KOPT-K1 (cell line): ENCODE results near the gene TUBB2B.

ENCODE experiments used
- H3K27ac ChIP-seq: fragments of 200-600 bp; sonication (generic); 2 replicates; pipeline ENCODE4 v1.5.1; 2016; ENCODE audit warnings: antibody characterized with exemption, mild to moderate bottlenecking, low read depth, low read length; ENCODE audit not compliant: poor library complexity, severe bottlenecking
- H3K36me3 ChIP-seq: fragments of 200-600 bp; sonication (generic); 2 replicates; pipeline ENCODE4 v1.5.1; 2017; ENCODE audit warnings: antibody characterized with exemption, mild to moderate bottlenecking, low read length, moderate library complexity; ENCODE audit not compliant: insufficient read depth
- H3K9me3 ChIP-seq: fragments of 200-600 bp; sonication (generic); 2 replicates; pipeline ENCODE4 v1.5.1; 2017; ENCODE audit warnings: antibody characterized with exemption, low read length, mild to moderate bottlenecking; ENCODE audit not compliant: insufficient read depth, poor library complexity, severe bottlenecking

TUBB2B gene

GRCh38 chr6:3261921-3262320, 34.5 kb upstream of the TUBB2B start:
- Histone ChIP-seq H3K27ac (no peak overlapping the region), H3K36me3 (peaks cover 57% of the 10 kb centered on the region), H3K9me3 (no peaks in the 10 kb centered on the region)

- H3K27ac ChIP-seq: no peak overlapping the region
- peaks cover 56% of the 10 kb centered on the region for H3K36me3 ChIP-seq
- no peaks in the 10 kb centered on the region for H3K9me3 ChIP-seq
Measured at GRCh38 chr6:3261518-3261820, 34.0 kb upstream of the TUBB2B start.

DNA sequence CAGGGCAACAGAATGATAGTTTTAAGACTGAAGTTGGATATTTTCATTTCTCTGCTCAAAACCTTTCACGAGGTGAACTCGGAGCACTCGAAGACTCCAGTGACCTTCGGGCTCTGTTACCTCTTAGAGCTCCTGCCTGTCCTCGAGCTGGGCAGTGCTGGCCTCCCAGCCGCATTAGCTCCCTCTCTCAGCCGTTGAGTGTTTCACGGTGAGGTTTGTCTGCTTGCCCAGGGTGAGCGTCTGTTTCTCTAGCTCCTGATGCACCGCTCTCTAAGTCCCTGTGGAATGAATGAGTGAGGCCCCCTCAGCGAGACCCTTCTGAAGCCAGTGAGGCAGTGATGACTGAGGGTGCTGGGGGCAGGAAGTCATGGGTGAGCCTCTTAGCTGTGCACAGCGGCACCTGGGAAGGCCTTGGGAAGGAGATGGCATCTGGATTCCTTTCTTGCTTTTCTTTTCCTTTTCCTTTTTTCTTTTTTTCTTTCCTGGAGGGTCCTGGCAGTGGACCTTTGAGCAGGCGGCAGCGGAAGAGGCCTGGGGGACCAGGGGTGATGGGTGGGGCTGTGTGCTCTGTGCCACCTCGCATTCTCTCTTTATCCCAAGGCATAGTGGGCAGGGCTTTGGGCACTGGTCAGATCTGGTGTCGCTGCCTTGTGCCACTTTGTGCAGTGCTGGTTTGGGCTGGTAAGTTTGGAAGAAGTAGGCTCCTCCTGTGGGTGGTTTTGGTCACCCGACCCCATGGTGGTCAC, 33.5 kb upstream of the TUBB2B start:
- Histone ChIP-seq H3K9me3 (no peaks in the 10 kb centered on the region), H3K27ac (no peak overlapping the region), H3K36me3 (peaks cover 50% of the 10 kb centered on the region)

GRCh38 chr6:3260296-3260695, 32.8 kb upstream of the TUBB2B start:
- Histone ChIP-seq H3K36me3 (peaks cover 44% of the 10 kb centered on the region), H3K9me3 (no peaks in the 10 kb centered on the region), H3K27ac (no peak overlapping the region)

DNA sequence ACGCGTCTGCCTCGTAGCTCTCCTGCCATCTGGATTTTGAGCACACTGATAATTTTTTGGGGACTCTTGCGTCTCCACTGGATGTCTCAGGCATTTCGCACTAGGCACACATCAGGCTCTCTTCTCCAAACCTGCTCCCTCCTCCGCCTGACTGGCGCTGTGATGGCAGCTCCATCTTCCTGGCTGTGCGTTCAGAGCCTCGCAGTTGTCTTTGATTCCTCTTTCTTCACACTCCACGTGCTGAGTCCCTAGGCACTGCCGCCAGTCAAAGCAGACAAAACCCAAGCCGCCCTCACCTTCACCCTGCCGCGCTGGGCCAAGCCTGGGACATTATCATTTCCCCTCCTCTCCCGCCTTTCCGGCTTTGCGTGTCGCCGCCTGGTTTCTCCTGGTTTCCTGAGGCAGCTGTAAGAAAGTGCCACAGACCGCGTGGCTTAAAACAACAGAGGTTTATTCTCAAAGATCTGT, 32.1 kb upstream of the TUBB2B start:
- Histone ChIP-seq H3K9me3 (no peaks in the 10 kb centered on the region), H3K36me3 (peaks cover 36% of the 10 kb centered on the region), H3K27ac (peak overlapping the region; percentile 72)

GRCh38 chr6:3258720-3259490, 31.5 kb upstream of the TUBB2B start, which contains the start of gene PSMG4:
Gene PSMG4 (plus strand): TSS chr6:3258947. CDS start chr6:3259023, 76 bp downstream.
- H3K9me3 ChIP-seq: peaks cover 3% of the 10 kb centered on the region
- H3K36me3 ChIP-seq: peaks cover 30% of the 10 kb centered on the region
- H3K27ac ChIP-seq: peak within 1 kb of the TSS; percentile 72

- H3K9me3 ChIP-seq: peaks cover 4% of the 10 kb centered on the region
- peaks cover 23% of the 10 kb centered on the region for H3K36me3 ChIP-seq
- no peak overlapping the region for H3K27ac ChIP-seq
Measured at GRCh38 chr6:3258201-3258600, 30.7 kb upstream of the TUBB2B start.

GRCh38 chr6:3253597-3253961, 26.1 kb upstream of the TUBB2B start:
- no peak overlapping the region for H3K27ac ChIP-seq
- peaks cover 4% of the 10 kb centered on the region for H3K9me3 ChIP-seq
- H3K36me3 ChIP-seq: no peaks in the 10 kb centered on the region

DNA sequence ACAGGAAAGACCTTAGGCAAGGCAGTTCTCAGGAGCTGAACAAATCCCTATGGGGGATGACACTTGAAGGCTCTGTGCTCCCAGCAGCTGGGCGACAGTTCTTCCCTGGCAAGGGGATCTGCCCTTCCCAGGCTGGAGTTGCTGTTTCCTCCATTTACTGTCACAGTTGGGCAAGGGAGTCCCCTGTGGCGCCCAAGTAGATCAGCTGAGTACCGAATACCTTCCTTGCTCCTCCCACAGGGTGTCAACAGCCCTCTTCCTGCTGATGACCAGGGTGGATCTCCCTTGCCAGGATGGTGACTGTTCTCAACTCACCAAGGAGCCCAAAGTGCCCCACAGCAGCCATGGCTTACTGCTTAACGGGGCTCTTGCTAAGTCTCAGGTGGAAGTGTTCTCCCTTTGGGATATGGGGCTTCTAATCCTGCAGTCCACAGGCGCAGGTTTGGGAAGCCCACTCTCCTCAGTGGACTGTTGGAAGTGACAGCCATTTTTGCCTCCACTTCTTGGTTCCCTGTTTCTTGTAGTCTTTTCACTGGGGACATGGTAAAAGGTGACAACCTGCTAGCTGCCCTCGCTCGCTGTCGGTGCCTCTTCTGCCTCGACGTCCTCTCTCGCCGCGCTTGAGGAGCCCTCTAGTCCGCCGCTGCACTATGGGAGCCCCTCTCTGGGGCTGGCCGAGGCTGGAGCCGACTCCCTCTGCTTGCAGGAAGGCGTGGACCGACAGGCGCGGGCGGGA, 25.6 kb upstream of the TUBB2B start:
- Histone ChIP-seq H3K27ac (no peak overlapping the region), H3K36me3 (no peaks in the 10 kb centered on the region), H3K9me3 (peaks cover 4% of the 10 kb centered on the region)

GRCh38 chr6:3252369-3252768, 24.9 kb upstream of the TUBB2B start:
- H3K9me3 ChIP-seq: peaks cover 4% of the 10 kb centered on the region
- no peaks in the 10 kb centered on the region for H3K36me3 ChIP-seq
- H3K27ac ChIP-seq: no peak overlapping the region

DNA sequence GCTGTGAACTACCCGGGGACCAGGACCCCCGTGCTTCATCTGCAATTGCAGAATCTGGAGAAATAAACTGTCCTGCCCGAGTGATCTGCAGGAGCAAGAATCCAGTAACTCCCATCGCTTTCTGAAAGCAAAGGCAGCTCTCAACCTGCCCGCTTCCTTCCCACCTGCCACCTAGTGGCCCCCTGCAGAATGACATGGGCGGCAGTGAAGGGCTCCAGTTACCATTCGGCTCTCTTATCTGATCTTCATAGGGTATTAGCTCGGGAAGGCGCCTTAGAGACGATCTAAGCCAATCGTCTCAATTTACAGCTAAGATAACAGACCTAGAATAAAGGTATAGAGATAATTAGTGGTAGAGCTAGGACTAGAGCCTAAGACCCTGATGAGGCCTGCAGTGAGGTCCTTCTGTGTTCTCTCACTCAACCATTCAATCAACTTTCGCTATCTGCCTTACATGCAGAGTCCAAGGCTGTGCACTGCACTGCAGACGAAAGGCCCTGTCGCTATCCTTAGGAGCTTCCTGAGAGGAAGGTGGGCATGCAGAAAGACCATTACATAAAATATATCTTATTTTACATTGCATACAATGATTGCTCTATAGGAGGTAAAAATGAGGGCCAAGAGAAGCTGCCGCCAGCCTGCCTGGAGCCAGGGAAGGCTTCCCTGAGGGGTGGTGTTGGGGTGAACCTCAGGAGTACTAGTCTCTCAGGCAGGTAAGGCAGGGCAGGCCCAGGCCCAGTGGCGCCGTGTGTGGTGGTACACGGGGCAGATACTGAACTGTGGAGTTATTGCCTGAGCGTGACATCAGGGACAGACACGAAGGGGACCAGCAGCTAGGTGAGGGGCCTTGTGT, 24.2 kb upstream of the TUBB2B start:
- H3K27ac ChIP-seq: no peak overlapping the region
- H3K36me3 ChIP-seq: no peaks in the 10 kb centered on the region
- H3K9me3 ChIP-seq: peaks cover 4% of the 10 kb centered on the region

GRCh38 chr6:3250231-3250675, 22.8 kb upstream of the TUBB2B start:
- no peaks in the 10 kb centered on the region for H3K36me3 ChIP-seq
- no peak overlapping the region for H3K27ac ChIP-seq
- peaks cover 4% of the 10 kb centered on the region for H3K9me3 ChIP-seq

DNA sequence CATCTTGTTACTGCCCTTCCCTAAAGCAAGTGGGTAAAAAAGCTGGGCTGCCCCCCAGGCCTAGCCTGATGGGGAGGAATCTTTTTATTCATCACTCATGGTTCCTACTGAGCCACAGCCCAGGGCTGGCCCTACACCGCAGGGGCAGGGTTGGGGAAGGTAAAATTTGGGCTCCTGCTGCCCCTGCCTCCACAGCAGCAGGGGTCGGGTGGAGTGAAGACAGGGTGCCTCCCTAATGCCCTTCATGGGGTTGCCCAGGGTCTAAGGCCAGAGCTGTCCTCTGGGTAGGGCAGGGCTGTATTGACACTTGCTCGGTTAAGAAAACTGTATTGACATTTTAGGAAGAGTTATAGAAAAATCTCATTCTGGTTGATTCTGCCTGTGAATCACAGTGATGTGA, 22.4 kb upstream of the TUBB2B start:
- Histone ChIP-seq H3K36me3 (no peaks in the 10 kb centered on the region), H3K27ac (no peak overlapping the region), H3K9me3 (peaks cover 4% of the 10 kb centered on the region)

DNA sequence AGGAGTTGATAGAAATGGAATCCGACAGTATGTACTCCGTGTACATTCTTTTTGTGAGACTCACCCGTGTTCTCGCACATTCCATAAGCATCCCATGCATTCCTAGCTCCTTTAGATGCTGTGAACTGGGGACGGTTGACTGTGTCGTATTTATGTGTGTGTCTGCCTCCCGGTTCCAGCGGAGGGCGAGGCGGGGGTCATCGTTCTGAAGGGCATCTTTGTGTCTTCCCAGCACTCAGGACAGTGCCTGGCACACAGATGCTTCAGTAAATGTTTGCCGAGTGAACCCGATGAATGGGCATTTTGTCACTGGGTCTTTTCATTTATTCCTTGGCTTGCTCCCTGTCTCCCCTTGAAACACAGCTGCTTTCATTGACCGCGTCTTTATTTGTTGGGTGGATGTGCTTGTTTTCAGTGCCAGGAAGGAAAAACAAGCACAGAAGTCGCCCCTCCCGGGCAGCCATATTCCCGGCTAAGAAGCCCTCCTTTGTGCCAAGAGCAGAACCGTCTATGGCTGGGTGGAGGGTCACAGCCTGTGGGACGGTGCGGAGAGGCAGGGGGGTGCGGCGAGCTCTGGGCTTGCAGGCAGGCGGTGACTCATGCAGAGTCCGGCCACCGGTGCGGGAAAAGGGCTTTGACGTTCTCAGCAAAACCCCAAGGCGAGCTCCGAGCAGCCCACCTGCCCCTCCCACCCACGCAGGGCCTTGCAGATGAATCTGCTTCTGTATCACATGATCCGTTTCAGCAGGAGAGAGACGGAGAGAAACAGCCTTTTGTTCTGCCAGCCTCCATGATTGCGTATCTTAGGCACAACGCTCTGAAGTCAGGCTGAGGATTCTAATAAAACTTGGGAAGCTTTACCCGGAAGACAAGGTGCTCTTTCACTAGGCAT, 20.0 kb upstream of the TUBB2B start:
- Histone ChIP-seq H3K27ac (no peak overlapping the region), H3K36me3 (no peaks in the 10 kb centered on the region)

More for the DNA sequence above, 20.0 kb upstream of the TUBB2B start:
- H3K9me3 ChIP-seq: no peaks in the 10 kb centered on the region
